DMS153 treated with DMSO at 0.1 percent for 48 hours (cell line): ENCODE measurements around the gene INSRR.
A peak's percentile ranks its signal among the peaks of the same experiment; 100 is the strongest.

Experiments used
- DNase-seq: peaks from one replicate; lab custom pipeline; 2025; ENCODE audit not compliant: unreplicated experiment; lab: John Stamatoyannopoulos, UW

Gene INSRR

GRCh38 chr1:156852418-156852874, 6.5 kb downstream of the INSRR start:
- DNase-seq: peak; percentile 97

DNA sequence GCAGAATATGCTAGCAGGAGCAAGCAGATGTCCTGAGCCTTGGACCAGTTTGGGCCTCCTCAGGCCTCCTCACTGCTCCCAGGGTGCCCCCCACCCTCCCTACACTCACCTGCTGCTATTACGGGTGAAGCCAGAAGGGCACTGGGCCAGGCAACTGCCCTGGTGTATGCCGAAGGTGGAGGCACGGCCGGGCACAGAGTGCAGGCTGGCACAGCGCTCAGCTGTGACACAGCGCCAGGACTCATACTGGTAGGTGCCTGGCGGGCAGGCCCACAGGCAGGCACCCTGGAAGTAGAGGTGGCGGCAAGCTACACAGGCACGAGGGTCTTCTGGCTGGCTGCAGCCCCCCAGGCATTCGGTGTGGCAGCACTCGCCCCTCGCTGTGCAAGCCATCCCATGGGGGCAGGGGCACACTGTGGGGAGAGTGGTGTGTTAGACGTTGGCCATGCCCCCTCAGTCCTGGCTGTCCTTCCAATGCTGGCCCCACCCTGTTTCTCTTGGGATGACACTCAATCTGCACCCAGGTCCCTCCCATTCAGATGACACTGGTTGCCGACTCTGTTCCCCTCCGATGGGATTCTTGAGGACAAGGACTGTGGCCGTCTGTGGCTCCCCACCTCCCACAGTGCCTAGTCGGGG, 7.0 kb downstream of the INSRR start:
- DNase-seq: no peak

- no peak for DNase-seq
Measured at GRCh38 chr1:156849151-156849496, 9.8 kb downstream of the INSRR start.

DNA sequence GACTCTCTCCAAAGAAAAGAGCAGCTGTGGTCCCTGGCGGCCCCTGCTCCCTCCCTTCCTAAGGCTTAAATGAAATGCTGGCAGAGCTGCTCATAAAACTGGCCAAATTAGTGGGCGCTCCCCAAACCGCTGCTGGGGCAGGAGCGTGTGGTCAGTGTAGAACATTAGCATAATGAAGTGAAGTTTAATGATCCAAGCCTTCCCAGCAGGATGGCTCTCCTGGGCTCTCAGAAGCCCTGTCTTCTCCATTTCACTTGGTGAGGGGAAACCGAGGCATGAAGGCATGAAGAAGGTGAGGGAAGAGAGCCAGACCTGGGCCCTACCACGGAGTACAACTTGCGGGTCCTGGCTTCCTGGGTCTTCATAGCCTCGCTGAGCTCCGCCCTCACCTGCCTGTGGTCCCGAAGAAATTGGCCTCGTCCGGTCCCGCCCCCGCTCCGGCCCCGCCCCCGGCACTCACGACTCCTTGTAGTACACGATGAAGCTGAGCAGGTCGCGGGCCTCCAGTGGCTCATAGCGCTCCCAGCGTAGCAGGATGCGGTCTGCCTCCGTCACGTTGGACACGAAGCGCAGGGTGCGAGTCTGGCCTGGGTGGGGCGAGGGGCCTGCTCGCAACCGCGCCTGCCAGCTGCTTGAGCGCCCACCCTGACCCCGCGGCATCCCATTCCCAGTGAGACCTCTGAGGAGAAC, 10.3 kb downstream of the INSRR start:
- no peak for DNase-seq

DNA sequence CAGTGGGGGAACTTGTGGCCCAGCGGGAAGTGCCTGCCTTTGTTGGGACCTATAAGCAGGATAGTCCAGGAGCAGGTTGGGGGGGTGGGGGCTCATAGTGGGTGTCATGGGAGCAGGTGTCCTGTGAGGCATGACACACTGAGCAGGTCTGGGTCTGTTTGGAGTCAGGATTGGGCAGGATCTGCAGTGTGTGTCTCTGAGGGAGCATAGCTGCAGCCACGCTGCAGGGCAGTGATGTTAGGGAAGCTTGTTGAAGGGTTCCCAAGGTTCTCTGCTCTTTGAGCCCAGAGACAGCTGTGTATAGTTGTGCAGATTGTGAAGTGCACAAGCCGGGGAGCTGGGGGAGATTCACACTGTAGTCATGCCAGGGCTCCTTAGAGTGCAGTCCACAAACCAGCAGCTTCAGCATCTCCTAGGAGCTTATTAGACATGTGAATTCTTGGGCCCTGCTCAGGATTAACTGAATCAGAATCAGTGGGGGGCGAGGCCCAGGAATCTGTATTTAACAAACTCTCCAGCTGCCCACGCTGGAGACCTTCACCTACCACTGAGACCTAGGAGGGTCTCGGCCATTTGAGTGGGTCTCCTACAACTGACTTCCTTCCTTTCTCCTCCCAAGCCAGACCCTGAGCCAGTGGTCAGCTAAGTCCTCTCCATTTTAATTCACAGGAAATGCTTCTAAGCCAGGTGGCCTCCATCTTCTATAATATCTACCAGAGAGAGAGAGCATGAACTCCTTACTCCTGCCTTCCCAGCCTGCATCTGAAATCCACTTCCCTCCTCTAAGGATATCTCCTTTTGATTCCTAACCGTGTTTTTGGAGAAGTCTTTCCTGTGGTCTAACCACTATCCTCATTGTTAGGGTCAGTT, 11.1 kb downstream of the INSRR start:
- no peak for DNase-seq

- no peak for DNase-seq
Measured at GRCh38 chr1:156846643-156847042, 12.3 kb downstream of the INSRR start.

DNA sequence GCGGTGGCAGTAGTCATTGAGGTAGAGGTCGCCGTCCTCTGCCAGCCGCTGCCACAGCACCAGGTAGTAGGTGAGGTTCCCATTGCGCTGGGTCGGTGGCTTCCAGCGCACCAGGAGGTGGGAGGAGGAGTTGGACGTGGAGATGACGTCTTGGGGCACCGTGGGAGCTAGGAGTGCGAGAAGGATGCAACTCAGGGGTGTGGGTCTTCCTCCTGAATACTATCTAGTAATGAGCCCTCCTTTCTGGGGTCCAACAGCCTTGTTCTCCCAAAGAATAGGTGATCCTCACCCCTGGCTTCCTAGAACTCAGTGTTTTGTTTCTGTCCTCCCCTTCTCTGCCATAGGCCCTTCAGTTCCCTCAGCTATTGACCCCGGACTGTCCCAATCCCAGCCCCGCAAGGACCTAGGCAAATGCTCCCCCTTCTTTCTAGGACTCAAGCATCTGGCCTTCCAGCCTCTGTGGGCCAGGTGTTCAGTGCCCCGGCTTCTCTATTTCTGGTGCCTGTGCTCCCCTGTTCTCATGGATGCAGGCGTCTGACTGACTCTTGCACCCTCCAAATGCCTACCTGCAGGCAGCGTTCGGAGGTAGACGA, 12.9 kb downstream of the INSRR start:
- DNase-seq: no peak

- no peak for DNase-seq
Measured at GRCh38 chr1:156845055-156845952, 13.6 kb downstream of the INSRR start.

GRCh38 chr1:156844638-156845037, 14.3 kb downstream of the INSRR start:
- no peak for DNase-seq

DNA sequence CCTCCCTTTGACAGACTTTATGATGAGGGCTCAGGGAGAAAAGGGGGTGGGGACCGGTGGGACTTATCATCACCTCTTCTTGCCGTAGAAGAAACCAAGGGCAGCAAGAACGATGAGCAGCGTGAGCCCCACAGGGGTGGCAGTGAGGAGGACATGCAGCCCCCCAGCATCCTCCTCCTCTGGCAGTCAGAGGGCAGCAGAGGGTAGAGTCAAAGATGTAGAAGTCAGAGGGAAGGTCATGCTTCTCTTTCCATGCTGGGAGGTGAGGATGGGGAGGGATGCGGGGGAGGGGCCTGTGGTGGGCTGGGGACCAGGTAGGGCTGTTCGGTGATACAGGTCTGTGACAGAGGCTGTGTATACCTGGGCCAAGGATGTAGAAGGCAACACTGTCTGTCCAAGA, 14.8 kb downstream of the INSRR start:
- no peak for DNase-seq

DNA sequence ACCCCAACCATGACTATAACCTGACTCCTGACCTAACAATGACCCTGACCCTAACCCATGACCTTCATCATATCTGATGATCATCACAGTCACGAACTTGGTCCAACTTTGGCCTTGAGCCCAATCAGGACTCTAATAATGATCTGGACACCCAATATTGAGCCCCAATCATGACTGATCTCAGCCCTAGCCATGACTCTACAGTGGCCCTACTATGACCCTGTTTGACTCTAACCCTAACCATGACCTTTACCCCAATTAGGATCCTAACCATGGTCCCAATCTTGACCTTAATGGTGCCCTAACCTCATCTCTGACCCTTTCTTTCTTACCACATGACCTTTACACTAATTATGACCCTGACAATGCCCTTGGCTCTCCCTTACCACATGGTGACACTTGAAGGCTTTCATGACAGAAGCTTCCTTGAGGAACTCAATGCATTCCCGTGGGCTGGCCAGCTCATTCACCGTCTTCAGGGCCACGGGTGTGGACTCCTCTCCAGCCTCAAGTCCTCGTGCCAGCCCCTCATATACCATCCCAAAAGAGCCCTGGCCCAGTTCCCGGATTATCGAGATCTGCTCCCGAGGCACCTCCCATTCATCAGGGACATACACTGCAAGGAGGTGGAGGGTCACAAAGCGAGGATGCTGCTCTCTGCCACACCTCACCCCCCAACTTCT, 16.2 kb downstream of the INSRR start:
- no peak for DNase-seq

GRCh38 chr1:156841295-156841855, 17.5 kb downstream of the INSRR start:
- no peak for DNase-seq

GRCh38 chr1:156840898-156841279, 18.0 kb downstream of the INSRR start:
- DNase-seq: no peak

DNA sequence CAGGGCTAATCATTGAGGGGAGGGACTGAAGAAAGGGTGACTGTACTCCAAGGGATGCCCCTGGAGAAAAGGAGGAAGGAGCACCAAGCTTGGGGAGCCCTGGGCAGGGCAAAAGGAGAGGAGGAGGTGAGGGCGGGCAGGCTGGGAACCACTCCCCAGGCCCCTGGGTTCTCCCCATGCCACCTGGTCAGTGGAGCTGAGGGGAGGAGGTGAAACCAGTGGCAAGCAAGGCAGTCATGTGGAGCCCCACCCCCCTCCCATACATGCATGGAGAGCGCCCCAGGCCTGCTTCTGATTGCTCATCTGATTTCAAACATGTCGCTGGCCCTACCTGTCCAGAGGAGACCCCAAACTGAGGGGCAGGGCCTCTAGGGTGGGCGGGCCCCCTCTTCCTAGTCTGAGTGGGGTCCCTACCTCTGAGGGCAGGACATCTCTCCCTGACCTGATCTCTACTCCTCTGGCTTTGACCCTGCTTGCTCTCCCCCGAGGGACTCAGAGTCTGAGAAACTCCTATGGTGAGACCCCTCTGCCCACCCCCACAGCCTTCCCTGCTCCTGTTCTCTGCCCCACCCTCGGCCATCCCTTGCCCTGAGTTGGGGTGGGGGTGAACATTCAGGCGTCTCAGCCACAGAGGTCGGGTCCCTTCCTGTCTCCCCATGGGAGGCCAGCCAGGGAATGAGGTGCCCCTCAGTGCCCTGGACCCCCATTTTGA, 18.6 kb downstream of the INSRR start:
- DNase-seq: no peak

- no peak for DNase-seq
Measured at GRCh38 chr1:156839426-156840109, 19.3 kb downstream of the INSRR start.

- DNase-seq: peak; percentile 9
Measured at GRCh38 chr1:156838972-156839371, 19.9 kb downstream of the INSRR start.

DNA sequence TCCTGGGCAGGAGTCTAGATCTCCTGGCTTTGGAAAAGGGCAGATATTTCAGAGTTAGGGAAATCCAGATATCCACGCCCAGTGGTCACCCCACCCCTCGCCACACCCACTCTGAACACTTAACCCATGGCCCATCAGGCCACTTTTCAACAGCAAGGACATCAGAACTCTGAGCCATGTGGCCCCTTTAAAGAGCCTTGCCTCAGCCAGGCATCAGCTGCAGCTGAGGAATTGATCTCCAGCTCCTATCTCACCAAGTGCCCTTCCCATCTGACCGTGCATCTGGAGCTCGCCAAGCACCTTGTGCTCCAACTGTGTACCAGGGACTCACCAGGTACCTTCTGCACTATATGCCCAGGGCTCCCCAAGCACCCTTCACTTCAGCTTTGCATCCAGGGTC, 22.0 kb downstream of the INSRR start:
- DNase-seq: no peak

- no peak for DNase-seq
Measured at GRCh38 chr1:156836041-156836654, 22.8 kb downstream of the INSRR start.
